ENCODE results near the gene TNFAIP8L3.

TNFAIP8L3 gene

DNA sequence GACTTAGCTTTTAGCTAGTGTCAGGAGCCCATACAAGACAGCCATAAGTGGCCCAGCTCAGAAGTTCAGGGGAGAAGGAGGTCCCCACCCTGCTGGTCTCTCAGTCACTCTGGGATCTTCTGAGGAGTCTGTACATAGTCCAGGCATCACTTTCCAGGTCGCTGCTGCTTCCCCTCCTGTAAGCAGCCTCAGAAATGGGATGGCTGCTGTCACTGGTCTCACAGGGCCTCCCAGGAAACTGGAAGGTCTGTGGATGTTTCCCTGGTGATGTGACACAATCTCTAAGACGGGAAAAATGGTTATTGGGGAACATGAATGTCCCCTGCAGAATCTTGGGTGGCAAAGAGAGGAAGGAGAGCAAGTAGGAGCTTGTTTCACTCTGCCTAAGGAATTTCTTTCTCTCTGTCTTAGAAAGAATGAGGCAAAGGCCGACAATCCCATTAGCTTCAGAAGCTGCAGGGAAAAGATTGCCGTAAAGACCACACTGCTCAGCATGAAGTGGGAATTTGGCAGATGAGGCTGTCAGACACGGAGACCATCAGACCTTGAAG, 43.2 kb upstream of the TNFAIP8L3 start:
- no peak overlapping the region for H4K8ac ChIP-seq (ENCODE audit: low read depth, low read length)
- no peak overlapping the region for H3K18ac ChIP-seq (ENCODE audit: low read length)
- H2AK5ac ChIP-seq (ENCODE audit: low read depth, low read length) = no peak overlapping the region
- WGBS, 2 donors (ENCODE audit: extremely low coverage in 2 of 2, insufficient read length in 2 of 2, insufficient replicate concordance in 1 of 2) = no CpG with 5 or more reads among the region's 5 CpGs
- no peak overlapping the region for H3K14ac ChIP-seq (ENCODE audit: low read length)
- no peak overlapping the region for H2BK15ac ChIP-seq (ENCODE audit: low read length)
- H3K27me3 ChIP-seq (ENCODE audit: control insufficient read depth in 3 of 3, insufficient read depth in 3 of 3, low read depth in 1 of 3, low read length in 3 of 3) = peaks cover 0 to 3% (median 0%) of the 10 kb centered on the region in 3 experiments
- no peak overlapping the region for H3K4ac ChIP-seq (ENCODE audit: low read length)
- no peaks in the 10 kb centered on the region for H3K9me3 ChIP-seq (replicated peaks in 1 of 2; ENCODE audit: control insufficient read depth in 2 of 2, insufficient read depth in 1 of 2, low read depth in 1 of 2, low read length in 2 of 2)
- H2AFZ ChIP-seq (ENCODE audit: low read length) = no peak overlapping the region
- H3K23ac ChIP-seq (ENCODE audit: low read depth, low read length, poor library complexity) = no peak overlapping the region
- no peaks in the 10 kb centered on the region for H3K36me3 ChIP-seq (replicated peaks in 1 of 2; ENCODE audit: control insufficient read depth in 2 of 2, insufficient read depth in 2 of 2, low read length in 2 of 2)
- H4K91ac ChIP-seq (ENCODE audit: low read depth, low read length, poor library complexity) = no peak overlapping the region
- H3K4me1 ChIP-seq (ENCODE audit: control insufficient read depth in 2 of 2, insufficient read depth in 1 of 2, low read depth in 1 of 2, low read length in 2 of 2) = peaks cover 0 to 3% of the 10 kb centered on the region in 2 donors
- H3K27ac ChIP-seq (replicated peaks; ENCODE audit: low read length) = no peak overlapping the region
- H2BK5ac ChIP-seq (ENCODE audit: low read length) = no peak overlapping the region
- no peaks in the 10 kb centered on the region for H3K79me1 ChIP-seq (ENCODE audit: low read depth, low read length)
- no peak overlapping the region for H3K9ac ChIP-seq (ENCODE audit: low read depth, low read length, poor library complexity)
- H3K4me3 ChIP-seq (ENCODE audit: low read length in 2 of 2) = no peak overlapping the region
- H2BK120ac ChIP-seq (ENCODE audit: low read depth, low read length) = no peak overlapping the region
- no peak for DNase-seq (ENCODE audit: low spot score)
- H3K4me2 ChIP-seq (ENCODE audit: insufficient read depth, low read length, poor library complexity, severe bottlenecking) = no peak overlapping the region
- no peak overlapping the region for H2BK12ac ChIP-seq (ENCODE audit: low read length)

DNA sequence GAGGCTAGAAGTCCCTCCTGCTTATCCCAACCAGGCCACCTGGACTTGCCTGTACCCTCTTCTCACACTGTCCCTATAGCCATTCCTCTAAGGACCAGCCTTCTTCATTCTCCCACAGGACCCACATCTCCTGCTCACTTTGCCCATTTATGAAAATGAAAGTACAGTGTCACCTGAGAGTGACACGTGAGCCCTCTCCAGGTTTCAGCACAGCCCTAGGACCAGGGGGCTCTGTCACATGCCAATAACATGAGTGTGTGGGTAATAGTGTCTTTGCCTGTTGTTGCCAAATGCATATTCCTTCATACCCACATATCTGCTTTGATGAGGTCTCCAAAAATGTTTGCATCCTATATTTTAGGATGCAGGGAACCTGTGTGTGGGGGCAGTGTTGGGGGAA, 42.3 kb upstream of the TNFAIP8L3 start:
- H2BK15ac ChIP-seq (ENCODE audit: low read length) = no peak overlapping the region
- no peaks in the 10 kb centered on the region for H3K36me3 ChIP-seq (replicated peaks in 1 of 2; ENCODE audit: control insufficient read depth in 2 of 2, insufficient read depth in 2 of 2, low read length in 2 of 2)
- no peak overlapping the region for H3K4me2 ChIP-seq (ENCODE audit: insufficient read depth, low read length, poor library complexity, severe bottlenecking)
- H3K27me3 ChIP-seq (ENCODE audit: control insufficient read depth in 3 of 3, insufficient read depth in 3 of 3, low read depth in 1 of 3, low read length in 3 of 3) = peaks cover 0 to 3% (median 0%) of the 10 kb centered on the region in 3 experiments
- no peaks in the 10 kb centered on the region for H3K79me1 ChIP-seq (ENCODE audit: low read depth, low read length)
- no peak overlapping the region for H2BK5ac ChIP-seq (ENCODE audit: low read length)
- no peak overlapping the region for H3K23ac ChIP-seq (ENCODE audit: low read depth, low read length, poor library complexity)
- no peak for DNase-seq (ENCODE audit: low spot score)
- H3K18ac ChIP-seq (ENCODE audit: low read length) = no peak overlapping the region
- no peak overlapping the region for H4K91ac ChIP-seq (ENCODE audit: low read depth, low read length, poor library complexity)
- H4K8ac ChIP-seq (ENCODE audit: low read depth, low read length) = no peak overlapping the region
- H3K14ac ChIP-seq (ENCODE audit: low read length) = no peak overlapping the region
- no CpG with 5 or more reads among the region's 1 CpG for WGBS, 2 donors (ENCODE audit: extremely low coverage in 2 of 2, insufficient read length in 2 of 2, insufficient replicate concordance in 1 of 2)
- H3K27ac ChIP-seq (replicated peaks; ENCODE audit: low read length) = no peak overlapping the region
- H3K4me3 ChIP-seq (ENCODE audit: low read length in 2 of 2) = no peak overlapping the region
- no peak overlapping the region for H2AFZ ChIP-seq (ENCODE audit: low read length)
- no peaks in the 10 kb centered on the region for H3K9me3 ChIP-seq (replicated peaks in 1 of 2; ENCODE audit: control insufficient read depth in 2 of 2, insufficient read depth in 1 of 2, low read depth in 1 of 2, low read length in 2 of 2)
- H2BK120ac ChIP-seq (ENCODE audit: low read depth, low read length) = no peak overlapping the region
- H3K4ac ChIP-seq (ENCODE audit: low read length) = no peak overlapping the region
- no peak overlapping the region for H2AK5ac ChIP-seq (ENCODE audit: low read depth, low read length)
- no peak overlapping the region for H2BK12ac ChIP-seq (ENCODE audit: low read length)
- H3K9ac ChIP-seq (ENCODE audit: low read depth, low read length, poor library complexity) = no peak overlapping the region
- peaks cover 0 to 3% of the 10 kb centered on the region in 2 donors for H3K4me1 ChIP-seq (ENCODE audit: control insufficient read depth in 2 of 2, insufficient read depth in 1 of 2, low read depth in 1 of 2, low read length in 2 of 2)

DNA sequence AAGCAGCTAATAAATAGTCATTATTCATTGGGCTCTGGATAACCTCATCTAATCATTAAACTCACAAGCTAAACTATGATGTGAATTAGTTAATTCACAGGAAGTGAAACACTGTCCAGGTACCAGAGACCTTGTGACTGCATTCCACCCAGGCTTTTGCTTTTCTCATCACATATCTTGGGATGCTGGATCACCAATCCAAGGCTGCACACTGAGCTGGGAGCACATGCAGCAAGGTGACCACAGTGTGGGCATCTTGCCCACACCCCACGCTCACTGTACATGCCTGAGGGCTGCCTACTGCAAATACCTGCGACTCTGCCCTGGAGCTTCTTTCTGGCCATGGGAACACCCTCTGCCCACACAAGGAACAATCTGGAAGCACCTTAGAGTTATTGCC, 40.6 kb upstream of the TNFAIP8L3 start:
- H2AK5ac ChIP-seq (ENCODE audit: low read depth, low read length) = no peak overlapping the region
- H3K23ac ChIP-seq (ENCODE audit: low read depth, low read length, poor library complexity) = no peak overlapping the region
- no peak overlapping the region for H3K4ac ChIP-seq (ENCODE audit: low read length)
- H2BK120ac ChIP-seq (ENCODE audit: low read depth, low read length) = no peak overlapping the region
- H4K8ac ChIP-seq (ENCODE audit: low read depth, low read length) = no peak overlapping the region
- H2BK15ac ChIP-seq (ENCODE audit: low read length) = no peak overlapping the region
- H3K4me1 ChIP-seq (ENCODE audit: control insufficient read depth in 2 of 2, insufficient read depth in 1 of 2, low read depth in 1 of 2, low read length in 2 of 2) = peaks cover 0 to 3% of the 10 kb centered on the region in 2 donors
- no peak overlapping the region for H4K91ac ChIP-seq (ENCODE audit: low read depth, low read length, poor library complexity)
- no peak overlapping the region for H3K27ac ChIP-seq (replicated peaks; ENCODE audit: low read length)
- no peak overlapping the region for H2BK5ac ChIP-seq (ENCODE audit: low read length)
- no peak overlapping the region for H3K9ac ChIP-seq (ENCODE audit: low read depth, low read length, poor library complexity)
- no peak overlapping the region for H3K4me3 ChIP-seq (ENCODE audit: low read length in 2 of 2)
- no peak overlapping the region for H2AFZ ChIP-seq (ENCODE audit: low read length)
- no peaks in the 10 kb centered on the region for H3K79me1 ChIP-seq (ENCODE audit: low read depth, low read length)
- no peak overlapping the region for H3K18ac ChIP-seq (ENCODE audit: low read length)
- no peaks in the 10 kb centered on the region for H3K36me3 ChIP-seq (replicated peaks in 1 of 2; ENCODE audit: control insufficient read depth in 2 of 2, insufficient read depth in 2 of 2, low read length in 2 of 2)
- peaks cover 0 to 3% (median 0%) of the 10 kb centered on the region in 3 experiments for H3K27me3 ChIP-seq (ENCODE audit: control insufficient read depth in 3 of 3, insufficient read depth in 3 of 3, low read depth in 1 of 3, low read length in 3 of 3)
- no peak overlapping the region for H3K14ac ChIP-seq (ENCODE audit: low read length)
- no peak for DNase-seq (ENCODE audit: low spot score)
- H3K9me3 ChIP-seq (replicated peaks in 1 of 2; ENCODE audit: control insufficient read depth in 2 of 2, insufficient read depth in 1 of 2, low read depth in 1 of 2, low read length in 2 of 2) = no peaks in the 10 kb centered on the region
- no CpG with 5 or more reads among the region's 2 CpGs for WGBS, 2 donors (ENCODE audit: extremely low coverage in 2 of 2, insufficient read length in 2 of 2, insufficient replicate concordance in 1 of 2)
- H2BK12ac ChIP-seq (ENCODE audit: low read length) = no peak overlapping the region
- H3K4me2 ChIP-seq (ENCODE audit: insufficient read depth, low read length, poor library complexity, severe bottlenecking) = no peak overlapping the region

DNA sequence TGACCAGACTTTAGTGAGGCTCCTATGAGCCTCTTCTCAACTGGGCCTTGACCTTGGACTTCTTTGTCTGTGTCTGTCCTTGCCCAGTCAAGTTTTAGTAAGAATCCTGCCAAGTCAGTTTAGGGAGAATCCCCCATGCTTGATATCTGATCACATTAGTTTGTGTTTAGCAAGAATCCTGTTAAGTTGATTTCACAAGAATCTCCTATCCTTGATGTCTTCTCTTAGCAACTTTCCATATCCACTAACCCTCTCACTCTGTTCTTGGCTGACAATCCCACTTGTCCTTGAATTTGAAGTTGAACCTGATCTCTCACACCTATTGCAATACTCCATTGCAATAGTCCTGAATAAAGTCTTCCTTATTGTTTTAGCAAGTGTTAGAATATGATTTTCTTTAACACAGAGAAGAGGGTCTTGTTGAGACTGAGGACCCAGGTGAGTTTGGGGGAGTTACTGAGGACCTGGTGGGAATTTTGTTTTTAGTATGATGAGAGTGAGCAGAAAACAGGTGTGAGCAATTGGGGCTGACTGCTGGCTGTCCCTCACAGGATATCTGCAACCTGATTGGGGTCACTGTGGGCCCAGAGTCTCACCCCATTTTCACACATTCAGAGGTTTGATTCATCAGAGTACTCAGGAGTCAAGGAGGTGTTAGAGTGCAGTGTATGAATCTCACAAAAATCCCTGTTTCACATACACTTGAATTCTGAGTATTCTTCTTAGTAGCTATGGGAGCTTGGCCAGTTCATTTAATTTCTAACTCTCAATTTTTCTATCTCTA, 39.9 kb upstream of the TNFAIP8L3 start:
- Histone ChIP-seq H3K9me3 (replicated peaks in 1 of 2; ENCODE audit: control insufficient read depth in 2 of 2, insufficient read depth in 1 of 2, low read depth in 1 of 2, low read length in 2 of 2) (no peaks in the 10 kb centered on the region), H3K4me3 (ENCODE audit: low read length in 2 of 2) (no peak overlapping the region)
- DNase-seq (ENCODE audit: low spot score) = no peak

More for the DNA sequence above, 39.9 kb upstream of the TNFAIP8L3 start:
- no peak overlapping the region for H2BK120ac ChIP-seq (ENCODE audit: low read depth, low read length)
- H4K8ac ChIP-seq (ENCODE audit: low read depth, low read length) = no peak overlapping the region
- no peak overlapping the region for H3K9ac ChIP-seq (ENCODE audit: low read depth, low read length, poor library complexity)
- no peaks in the 10 kb centered on the region for H3K79me1 ChIP-seq (ENCODE audit: low read depth, low read length)
- H2AFZ ChIP-seq (ENCODE audit: low read length) = no peak overlapping the region
- H3K14ac ChIP-seq (ENCODE audit: low read length) = no peak overlapping the region
- no peak overlapping the region for H3K4me2 ChIP-seq (ENCODE audit: insufficient read depth, low read length, poor library complexity, severe bottlenecking)
- no peak overlapping the region for H2BK5ac ChIP-seq (ENCODE audit: low read length)
- H3K4me1 ChIP-seq (ENCODE audit: control insufficient read depth in 2 of 2, insufficient read depth in 1 of 2, low read depth in 1 of 2, low read length in 2 of 2) = peaks cover 0 to 3% of the 10 kb centered on the region in 2 donors
- H3K18ac ChIP-seq (ENCODE audit: low read length) = no peak overlapping the region
- H2AK5ac ChIP-seq (ENCODE audit: low read depth, low read length) = no peak overlapping the region
- no peak overlapping the region for H3K27ac ChIP-seq (replicated peaks; ENCODE audit: low read length)
- no peak overlapping the region for H3K4ac ChIP-seq (ENCODE audit: low read length)
- H3K36me3 ChIP-seq (replicated peaks in 1 of 2; ENCODE audit: control insufficient read depth in 2 of 2, insufficient read depth in 2 of 2, low read length in 2 of 2) = no peaks in the 10 kb centered on the region
- peaks cover 0 to 3% (median 0%) of the 10 kb centered on the region in 3 experiments for H3K27me3 ChIP-seq (ENCODE audit: control insufficient read depth in 3 of 3, insufficient read depth in 3 of 3, low read depth in 1 of 3, low read length in 3 of 3)
- H2BK12ac ChIP-seq (ENCODE audit: low read length) = no peak overlapping the region
- H3K23ac ChIP-seq (ENCODE audit: low read depth, low read length, poor library complexity) = no peak overlapping the region
- no peak overlapping the region for H2BK15ac ChIP-seq (ENCODE audit: low read length)
- no peak overlapping the region for H4K91ac ChIP-seq (ENCODE audit: low read depth, low read length, poor library complexity)

Measured in neuronal stem cell (in vitro differentiated cells).